Breast epithelium (tissue), 4 donors: ENCODE data around the gene ADARB2. TPM values are rescaled to one million over a fixed set of nuclear protein-coding genes. Genes with fewer than 3 reads are reported as not detected.

Experiments
- DNase-seq, 2 donors: peaks; one replicate each; pipeline ENCODE4 v3.0.0-alpha.2; 2019; ENCODE audit warnings: low spot score in 2 of 2
- H3K27ac ChIP-seq, 2 donors: fragments of 200-600 bp; sonication (generic) in 1 of 2; one replicate each; pipeline ENCODE4 v1.5.1; 2016 to 2019; ENCODE audit warnings: mild to moderate bottlenecking in 1 of 2
- H3K27me3 ChIP-seq, 2 donors: fragments of 200-600 bp; sonication (generic) in 1 of 2; one replicate each; pipeline versions ENCODE4 v1.5.1 to v1.6.0; 2017 to 2019; ENCODE audit warnings: control low read depth in 1 of 2, mild to moderate bottlenecking in 1 of 2
- H3K36me3 ChIP-seq: fragments of 200-600 bp; one replicate; pipeline ENCODE4 v1.5.1; 2019
- H3K4me1 ChIP-seq, 2 donors: fragments of 200-600 bp; sonication (generic); one replicate each; pipeline ENCODE4 v1.5.1; 2016 to 2019; ENCODE audit warnings: control low read depth in 1 of 2
- H3K4me3 ChIP-seq, 3 donors: fragments of 200-600 bp; sonication (generic); 1 replicate in 2 of 3; 2 replicates in 1 of 3; pipeline ENCODE4 v1.5.1; 2016 to 2019; ENCODE audit warnings: mild to moderate bottlenecking in 3 of 3, moderate library complexity in 2 of 3
- H3K9me3 ChIP-seq, 2 donors: fragments of 200-600 bp; sonication (generic) in 1 of 2; one replicate each; pipeline ENCODE4 v1.5.1; 2016 to 2019; ENCODE audit warnings: control low read depth in 1 of 2
- CTCF ChIP-seq, 3 donors: fragments of 450-650 bp; IDR thresholded peaks; one replicate each; pipeline ENCODE4 v1.5.1; 2016 to 2017; ENCODE audit warnings: antibody characterized with exemption in 3 of 3, mild to moderate bottlenecking in 3 of 3, moderate library complexity in 3 of 3
- POLR2A ChIP-seq: fragments of 450-650 bp; IDR thresholded peaks from one replicate; pipeline ENCODE4 v1.6.1; 2016; ENCODE audit warnings: antibody characterized with exemption, mild to moderate bottlenecking, moderate library complexity
- POLR2AphosphoS5 ChIP-seq, 3 donors: sonication (generic); formaldehyde crosslinking; IDR thresholded peaks; one replicate each; pipeline ENCODE4 v1.6.1; 2017; ENCODE audit warnings: antibody characterized with exemption in 3 of 3
- intact Hi-C: fragments of 100-400 bp; cut with DNase I; formaldehyde crosslinking; loops from one replicate; pipeline ENCODE4 v1.15.1; 2023; ENCODE audit warnings: low total_unique reads
- total RNA-seq, 3 donors: library from RNA; depleted of rRNA; stranded (reverse); fragments of >200 nt; gene quantifications; one replicate each; pipeline ENCODE4 v1.1.0, GENCODE V29; 2016

Gene ADARB2
- total RNA-seq, 3 donors from 2014 or later = 0.32 to 3.9 (median 2.0) TPM

GRCh38 chr10:1153805-1154351 lies 583.4 kb downstream of the ADARB2 start:
- peak in 1 of 2 donors; percentile 4 for DNase-seq
- intact Hi-C loops = no loop called here

DNA sequence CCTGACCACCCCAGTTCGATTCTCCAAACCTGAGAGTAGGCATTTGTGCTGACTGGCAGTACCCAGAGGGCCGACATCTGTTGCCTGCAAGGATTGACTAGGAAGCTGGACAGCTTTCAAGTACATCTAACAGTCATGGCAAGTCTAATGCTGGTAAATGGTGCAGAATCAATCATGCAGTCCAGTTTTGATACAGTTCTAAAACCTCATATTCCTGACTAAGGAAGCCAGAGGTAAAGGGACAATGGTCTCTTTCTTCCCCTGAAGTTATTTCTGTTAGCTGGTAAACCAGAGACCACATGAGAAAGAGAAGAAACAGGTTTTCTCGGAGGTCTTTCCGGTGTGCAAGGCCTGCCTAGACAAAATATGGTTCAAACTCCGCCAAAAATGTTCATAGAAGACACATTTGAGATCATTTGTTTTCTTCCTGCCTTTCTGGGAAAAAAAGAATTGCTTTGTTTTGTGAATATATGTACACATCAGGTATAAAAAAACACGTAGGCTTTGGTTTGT lies 584.0 kb downstream of the ADARB2 start:
- TF ChIP-seq POLR2A (no peak), CTCF (IDR thresholded peaks at IDR 0.05) (no peak), POLR2AphosphoS5 (IDR thresholded peaks at IDR 0.05) (no peak)
- H3K27me3 ChIP-seq = no peaks in the 10 kb centered on the region
- H3K36me3 ChIP-seq = no peaks in the 10 kb centered on the region
- H3K4me3 ChIP-seq = no peak overlapping the region
- no peaks in the 10 kb centered on the region for H3K9me3 ChIP-seq
- intact Hi-C loops = no loop called here
- peak overlapping the region in 1 of 2 donors; percentile 25 for H3K27ac ChIP-seq
- no peaks in the 10 kb centered on the region for H3K4me1 ChIP-seq
- DNase-seq = no peak

More at GRCh38 chr10:1153805-1154351, 583.4 kb downstream of the ADARB2 start:
- Histone ChIP-seq H3K36me3 (no peaks in the 10 kb centered on the region), H3K9me3 (no peaks in the 10 kb centered on the region), H3K27me3 (no peaks in the 10 kb centered on the region), H3K27ac (peak overlapping the region in 1 of 2 donors; percentile 25), H3K4me3 (no peak overlapping the region), H3K4me1 (no peaks in the 10 kb centered on the region)
- TF ChIP-seq POLR2AphosphoS5 (IDR thresholded peaks at IDR 0.05) (no peak), POLR2A (no peak), CTCF (IDR thresholded peaks at IDR 0.05) (no peak)

DNA sequence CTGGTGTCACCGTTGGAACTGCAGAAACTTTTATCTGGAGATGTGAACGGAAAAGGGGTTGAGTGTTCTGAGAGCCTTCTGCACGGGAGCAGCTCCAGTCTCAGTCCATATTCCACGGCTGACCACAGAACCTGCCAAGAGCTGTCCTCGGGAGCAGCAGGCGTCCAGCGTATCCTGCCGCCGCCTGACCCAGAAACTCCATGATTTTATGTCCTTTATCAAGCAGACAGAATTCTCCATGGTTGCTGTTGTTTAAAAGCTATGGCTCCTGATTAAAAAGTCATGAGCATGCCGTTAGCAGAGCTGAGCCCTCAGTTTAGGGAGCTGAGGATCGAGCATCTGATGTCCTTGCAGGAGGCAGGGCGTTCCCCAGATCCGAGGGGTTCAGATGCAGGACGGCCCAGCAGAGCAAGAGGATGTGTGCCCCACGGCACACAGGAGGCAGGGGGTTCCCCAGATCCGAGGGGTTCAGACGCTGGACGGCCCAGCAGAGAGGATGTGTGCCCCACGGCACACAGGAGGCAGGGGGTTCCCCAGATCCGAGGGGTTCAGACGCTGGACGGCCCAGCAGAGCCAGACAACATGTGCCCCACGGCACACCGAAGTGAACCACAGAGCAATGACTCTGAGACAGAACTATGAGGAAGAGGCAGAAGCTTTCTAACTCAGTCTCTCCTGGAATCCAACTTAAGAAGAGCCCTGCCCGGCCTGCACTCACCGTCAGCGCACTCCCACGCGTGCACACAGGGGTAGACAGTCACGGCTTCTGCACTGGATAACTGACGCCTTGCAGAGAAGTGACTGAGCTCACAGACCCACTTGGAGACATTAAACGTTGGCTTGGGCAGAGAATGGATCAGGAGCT lies 584.7 kb downstream of the ADARB2 start:
- Histone ChIP-seq H3K27me3 (no peaks in the 10 kb centered on the region), H3K9me3 (no peaks in the 10 kb centered on the region), H3K36me3 (no peaks in the 10 kb centered on the region), H3K4me1 (no peaks in the 10 kb centered on the region), H3K4me3 (no peak overlapping the region), H3K27ac (no peak overlapping the region)
- no peak for TF ChIP-seq POLR2A
- TF ChIP-seq POLR2AphosphoS5 (IDR thresholded peaks at IDR 0.05) = no peak
- no peak for TF ChIP-seq CTCF (IDR thresholded peaks at IDR 0.05)
- intact Hi-C loops = no loop called here
- DNase-seq = no peak

DNA sequence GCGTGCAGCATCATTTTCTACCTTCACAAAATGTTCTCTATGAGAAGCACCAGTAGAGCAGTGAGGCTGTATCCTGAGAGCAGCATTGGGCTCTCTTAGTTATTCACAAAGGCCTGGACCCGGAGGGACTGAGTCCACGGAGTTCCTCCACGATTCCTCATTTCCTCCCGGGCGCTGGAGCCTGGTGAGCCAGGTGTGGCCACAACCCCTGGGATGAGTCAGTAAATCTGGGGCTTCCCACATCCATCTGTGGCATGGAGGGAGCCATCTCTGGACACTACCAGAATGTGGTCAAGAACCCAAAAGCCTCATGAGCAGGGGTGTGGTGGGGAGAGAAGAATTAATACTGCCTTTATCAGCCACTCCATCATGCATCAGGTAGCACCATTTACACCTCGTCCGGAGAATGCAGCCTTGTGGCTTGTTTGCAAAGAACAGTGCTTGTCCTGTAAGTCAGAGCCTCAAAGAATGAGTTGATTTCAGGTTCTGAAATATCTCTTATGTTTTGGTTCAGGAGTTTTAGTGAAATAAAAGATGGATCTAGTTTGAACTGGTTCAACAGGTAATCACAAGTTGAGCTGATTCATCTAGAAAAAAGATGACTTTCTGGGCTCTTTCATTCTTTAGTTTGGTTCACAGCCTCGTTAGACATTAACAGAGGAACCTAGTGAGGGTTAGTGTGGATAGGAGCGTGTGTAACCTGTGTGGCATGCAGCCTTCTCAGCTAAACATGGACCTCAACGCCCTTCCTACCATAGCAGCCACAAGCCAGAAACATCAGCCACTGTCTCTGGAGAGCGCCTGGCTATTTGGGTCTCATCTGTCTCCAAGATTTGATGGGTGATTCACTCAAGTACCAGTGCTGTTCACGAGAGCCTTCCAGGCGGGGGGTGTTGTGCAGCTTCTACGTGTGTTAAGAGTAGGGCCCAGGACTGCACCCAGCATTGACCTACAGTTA lies 586.0 kb downstream of the ADARB2 start:
- no peaks in the 10 kb centered on the region for H3K4me1 ChIP-seq
- peaks cover 0 to 2% of the 10 kb centered on the region in 2 donors for H3K9me3 ChIP-seq
- no peak overlapping the region for H3K27ac ChIP-seq
- DNase-seq = no peak
- intact Hi-C loops = no loop called here
- H3K4me3 ChIP-seq = no peak overlapping the region
- no peaks in the 10 kb centered on the region for H3K27me3 ChIP-seq
- no peaks in the 10 kb centered on the region for H3K36me3 ChIP-seq
- TF ChIP-seq POLR2A (no peak), POLR2AphosphoS5 (IDR thresholded peaks at IDR 0.05) (no peak)

- Histone ChIP-seq H3K4me1 (no peaks in the 10 kb centered on the region), H3K9me3 (peaks cover 0 to 10% of the 10 kb centered on the region in 2 donors), H3K27ac (no peak overlapping the region), H3K27me3 (no peaks in the 10 kb centered on the region), H3K36me3 (no peaks in the 10 kb centered on the region), H3K4me3 (no peak overlapping the region)
- TF ChIP-seq CTCF (IDR thresholded peaks at IDR 0.05) (no peak), POLR2AphosphoS5 (IDR thresholded peaks at IDR 0.05) (no peak), POLR2A (no peak)
- no peak for DNase-seq
- intact Hi-C loops = no loop called here
These were observed 586.7 kb downstream of the ADARB2 start for GRCh38 chr10:1150638-1150955.
